GM19240 (cell line): ENCODE measurements around the gene LGALS4.
"Not testable (repeated sequence)": the region's sequence is repeated elsewhere in the genome, so short reads cannot be mapped to it uniquely, and the experiment has no call there.

Experiments
- DNase-seq: peaks from one replicate; pipeline ENCODE4 v3.0.0; 2011; ENCODE audit warnings: low spot score; ENCODE audit not compliant: insufficient read length

The LGALS4 gene

DNA sequence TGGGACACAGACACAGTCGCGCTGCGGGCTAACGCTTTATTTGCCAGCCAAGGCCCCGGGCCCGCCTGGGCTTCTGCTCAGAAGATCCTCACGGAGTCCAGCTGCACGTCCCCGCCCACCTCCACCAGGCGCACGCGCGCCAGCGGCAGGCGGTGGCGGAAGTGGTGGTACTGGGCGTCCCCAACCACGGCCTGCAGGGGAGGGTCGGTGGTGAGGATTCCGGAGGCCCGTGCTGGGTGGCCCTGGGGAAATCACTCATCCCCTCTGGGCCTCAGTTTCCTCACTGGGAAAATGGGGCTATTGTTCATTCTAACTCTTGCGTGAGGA, 41.8 kb downstream of the LGALS4 start:
- not testable (repeated sequence) for DNase-seq

DNA sequence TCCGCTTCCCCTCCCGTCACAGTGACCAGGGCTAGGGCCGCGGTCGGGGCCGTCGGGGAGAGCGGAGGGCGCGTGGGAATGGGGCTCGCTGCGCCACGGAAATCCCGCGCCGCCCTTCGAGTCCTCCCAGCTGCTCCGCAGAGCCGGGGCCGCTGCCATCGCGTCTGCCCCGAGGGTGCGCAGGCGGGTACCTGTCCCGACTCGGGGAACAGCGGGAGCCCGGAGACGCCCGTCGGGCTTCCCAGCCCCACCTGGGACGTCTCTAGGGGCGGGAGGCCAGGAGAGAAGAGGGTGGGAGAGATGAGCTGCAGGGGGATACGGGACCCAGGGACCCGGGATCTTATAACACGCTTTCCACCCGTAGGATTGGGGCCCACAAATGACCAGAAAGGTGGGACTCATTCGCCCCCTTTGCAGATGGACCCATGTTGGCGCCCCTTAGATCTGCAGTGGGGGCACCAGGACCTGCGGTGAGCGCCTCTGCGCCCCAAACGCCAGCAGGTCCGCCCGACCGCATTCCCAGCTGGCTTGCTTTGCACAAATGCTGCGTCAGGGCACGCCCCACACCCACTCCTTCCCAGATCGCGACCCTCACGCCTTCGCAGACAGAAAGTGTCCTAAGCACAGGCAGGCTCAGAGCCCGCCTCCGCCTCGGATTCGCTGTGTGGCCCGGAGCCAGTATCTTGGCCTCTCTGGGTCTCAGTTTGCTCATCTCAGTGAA, 42.4 kb downstream of the LGALS4 start:
- not testable (repeated sequence) for DNase-seq

DNA sequence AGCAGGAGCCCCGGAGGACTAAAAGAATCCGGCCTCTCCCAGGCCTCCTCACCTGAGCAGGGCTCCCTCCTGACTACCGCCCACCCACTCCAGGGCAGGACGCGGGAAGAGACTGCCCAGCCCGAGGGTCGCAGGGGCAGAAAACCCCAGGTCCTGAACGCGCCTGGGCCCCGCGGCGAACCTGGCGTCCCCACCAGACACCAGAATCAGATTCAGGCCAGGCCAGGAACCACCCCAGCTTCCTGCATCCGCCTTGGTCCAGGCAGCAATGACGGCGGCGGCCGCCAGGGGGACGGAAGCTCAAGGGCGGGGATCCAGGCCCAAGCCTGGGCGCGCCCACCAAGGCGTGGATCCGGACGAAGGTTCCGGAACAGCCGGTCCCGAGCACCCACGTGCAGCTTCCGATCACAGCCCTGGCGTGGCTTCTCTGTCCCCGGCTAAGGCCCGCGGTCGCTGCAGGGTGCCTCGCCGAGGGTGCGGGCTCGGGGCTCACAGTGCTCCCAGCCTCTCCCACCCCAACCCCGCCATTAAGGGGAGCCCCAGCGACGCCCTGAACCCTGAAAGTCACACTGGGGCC, 43.0 kb downstream of the LGALS4 start:
- peak; percentile 70 for DNase-seq

- DNase-seq, result no peak
Observed at GRCh38 chr19:38766276-38767047, 46.3 kb downstream of the LGALS4 start.

DNA sequence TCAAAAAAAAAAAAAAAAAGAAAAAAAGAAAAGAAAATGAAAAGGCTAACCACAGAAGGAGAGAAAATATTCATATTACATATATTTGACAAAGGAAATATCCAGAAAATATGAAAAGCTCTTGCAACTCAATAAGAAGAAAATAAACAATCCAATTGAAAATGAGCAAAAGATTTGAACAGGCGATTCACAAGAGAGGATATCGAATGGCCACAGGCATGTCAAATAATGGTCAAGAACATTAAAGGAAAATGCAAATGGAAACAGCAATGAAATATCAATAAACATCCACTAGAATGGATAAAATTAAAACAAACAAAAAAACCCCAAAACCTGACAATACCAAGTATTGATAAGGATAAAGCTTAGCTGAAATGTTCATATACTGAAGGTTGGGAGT, 47.5 kb downstream of the LGALS4 start:
- DNase-seq, result no peak

DNA sequence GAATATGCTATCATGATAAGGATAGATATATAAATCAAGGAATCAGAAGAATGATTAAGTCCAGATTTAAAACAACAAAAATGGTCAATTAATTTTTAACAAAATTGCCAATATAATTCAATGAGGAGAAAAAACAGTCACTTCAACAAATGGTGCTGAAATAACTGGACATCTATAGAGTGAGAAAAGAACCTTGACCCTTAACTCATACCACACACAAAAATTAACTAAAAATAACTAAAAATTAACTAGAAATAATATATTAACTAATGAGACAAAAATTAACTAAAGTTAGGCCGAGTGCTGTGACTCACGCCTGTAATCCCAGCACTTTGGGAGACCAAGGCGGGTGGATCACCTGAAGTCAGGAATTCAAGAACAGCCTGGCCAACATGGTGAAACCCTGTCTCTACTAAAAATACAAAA, 48.9 kb downstream of the LGALS4 start:
- no peak for DNase-seq

DNA sequence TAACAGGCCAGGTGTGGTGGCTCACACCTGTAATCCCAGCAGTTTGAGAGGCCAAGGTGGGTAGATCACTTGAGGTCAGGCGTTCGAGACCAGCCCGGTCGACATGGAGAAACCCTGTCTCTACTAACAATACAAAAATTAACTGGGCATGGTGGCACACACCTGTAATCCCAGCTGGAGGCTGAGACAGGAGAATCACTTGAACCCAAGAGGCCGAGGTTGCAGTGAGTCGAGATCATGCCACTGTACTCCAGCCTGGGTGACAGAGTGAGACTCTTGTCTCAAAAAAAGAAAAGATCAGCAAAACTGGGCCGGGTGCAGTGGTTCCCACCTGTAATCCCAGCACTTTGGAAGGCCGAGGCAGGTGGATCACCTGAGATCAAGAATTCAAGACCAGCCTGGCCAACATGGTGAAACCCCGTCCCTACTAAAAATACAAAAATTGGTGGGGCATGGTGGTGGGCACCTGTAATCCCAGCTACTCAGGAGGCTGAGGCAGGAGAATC, 50.8 kb downstream of the LGALS4 start:
- DNase-seq, result not testable (repeated sequence)

GRCh38 chr19:38760805-38761517, 51.8 kb downstream of the LGALS4 start:
- not testable (repeated sequence) for DNase-seq

DNA sequence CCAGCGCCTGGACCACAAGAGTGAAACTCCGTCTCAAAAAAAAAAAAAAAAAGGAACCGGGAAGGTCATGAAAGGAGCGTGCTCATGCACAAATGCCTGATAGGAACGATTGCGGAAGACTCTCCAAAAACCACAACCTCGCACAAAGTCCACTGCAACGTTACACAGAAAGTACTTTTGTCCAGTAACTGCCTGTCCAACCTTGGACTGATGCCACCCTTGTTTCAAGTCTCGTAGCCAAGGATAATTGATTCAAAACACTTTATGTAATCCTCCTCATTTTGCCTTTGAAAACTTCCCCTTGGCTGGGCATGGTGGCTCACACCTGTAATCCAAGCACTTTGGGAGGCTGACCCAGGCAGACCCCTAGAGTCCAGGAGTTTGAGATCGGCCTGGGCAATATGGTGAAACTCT, 53.1 kb downstream of the LGALS4 start:
- no peak for DNase-seq

GRCh38 chr19:38754196-38754595, 58.5 kb downstream of the LGALS4 start:
- DNase-seq, result not testable (repeated sequence)

DNA sequence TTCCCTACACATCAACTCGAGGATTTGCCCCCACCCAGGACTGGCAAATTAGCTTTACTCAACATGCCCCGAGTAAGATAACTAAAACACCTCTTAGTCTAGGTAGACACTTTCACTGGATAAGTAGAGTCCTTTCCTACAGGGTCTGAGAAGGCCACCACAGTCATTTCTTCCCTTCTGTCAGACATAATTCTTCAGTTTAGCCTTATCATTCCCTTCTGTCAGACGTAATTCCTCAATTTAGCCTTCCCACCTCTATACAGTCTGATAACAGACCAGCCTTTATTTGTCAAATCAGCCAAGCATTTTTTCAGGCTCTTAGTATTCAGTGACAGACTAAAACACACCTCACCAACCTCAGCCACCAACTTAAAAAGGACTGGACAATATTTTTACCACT, 59.0 kb downstream of the LGALS4 start:
- DNase-seq, result not testable (repeated sequence)
